Effector memory CD4-positive, alpha-beta T cell (primary cell): ENCODE measurements around the gene KRT40.

Experiments used
- DNase-seq, 3 donors: peaks; one replicate each; pipeline ENCODE4 v3.0.0-alpha.2; 2020
- H3K27ac ChIP-seq: 2 replicates; pipeline ENCODE4 v1.7.0; 2013; ENCODE audit warnings: mild to moderate bottlenecking, low read length, moderate library complexity; ENCODE audit not compliant: insufficient read depth, poor library complexity, severe bottlenecking
- H3K27me3 ChIP-seq: replicated peaks from 2 replicates; pipeline ENCODE4 v1.7.0; 2013; ENCODE audit warnings: mild to moderate bottlenecking, low read length; ENCODE audit not compliant: insufficient read depth, control insufficient read depth, poor library complexity, severe bottlenecking
- H3K36me3 ChIP-seq: 2 replicates; pipeline ENCODE4 v1.7.0; 2013; ENCODE audit warnings: mild to moderate bottlenecking, low read length, moderate library complexity; ENCODE audit not compliant: control insufficient read depth, insufficient read depth
- H3K4me1 ChIP-seq: 2 replicates; pipeline ENCODE4 v1.7.0; 2013; ENCODE audit warnings: low read length, mild to moderate bottlenecking; ENCODE audit not compliant: control insufficient read depth, insufficient read depth, poor library complexity, severe bottlenecking
- H3K4me3 ChIP-seq: 2 replicates; pipeline ENCODE4 v1.7.0; 2013; ENCODE audit warnings: low read length, low read depth, mild to moderate bottlenecking; ENCODE audit not compliant: insufficient read depth, poor library complexity, severe bottlenecking
- H3K9me3 ChIP-seq: 2 replicates; pipeline ENCODE4 v1.7.0; 2013; ENCODE audit warnings: mild to moderate bottlenecking, low read length, moderate library complexity; ENCODE audit not compliant: control insufficient read depth

KRT40 gene

GRCh38 chr17:40978575-40979151 is 5.5 kb downstream of the KRT40 start:
- Histone ChIP-seq H3K4me1 (no peaks in the 10 kb centered on the region), H3K27me3 (no peaks in the 10 kb centered on the region), H3K36me3 (no peaks in the 10 kb centered on the region), H3K27ac (no peak overlapping the region), H3K4me3 (no peak overlapping the region), H3K9me3 (no peaks in the 10 kb centered on the region)
- DNase-seq = no peak

- no peaks in the 10 kb centered on the region for H3K4me1 ChIP-seq
- no peaks in the 10 kb centered on the region for H3K36me3 ChIP-seq
- H3K9me3 ChIP-seq = no peaks in the 10 kb centered on the region
- DNase-seq = no peak
- no peaks in the 10 kb centered on the region for H3K27me3 ChIP-seq
- no peak overlapping the region for H3K27ac ChIP-seq
- no peak overlapping the region for H3K4me3 ChIP-seq
Observed at GRCh38 chr17:40975516-40975915, 8.6 kb downstream of the KRT40 start.

- DNase-seq = no peak
- Histone ChIP-seq H3K36me3 (no peaks in the 10 kb centered on the region), H3K4me3 (no peak overlapping the region), H3K4me1 (no peaks in the 10 kb centered on the region), H3K9me3 (no peaks in the 10 kb centered on the region), H3K27me3 (no peaks in the 10 kb centered on the region), H3K27ac (no peak overlapping the region)
Observed at GRCh38 chr17:40974366-40974765, 9.8 kb downstream of the KRT40 start.

- H3K27ac ChIP-seq = no peak overlapping the region
- H3K27me3 ChIP-seq = no peaks in the 10 kb centered on the region
- H3K9me3 ChIP-seq = no peaks in the 10 kb centered on the region
- no peaks in the 10 kb centered on the region for H3K36me3 ChIP-seq
- H3K4me3 ChIP-seq = no peak overlapping the region
- no peaks in the 10 kb centered on the region for H3K4me1 ChIP-seq
- no peak for DNase-seq
Observed at GRCh38 chr17:40967582-40967981, 16.5 kb downstream of the KRT40 start.

- DNase-seq = no peak
Observed at GRCh38 chr17:40966848-40967247, 17.3 kb downstream of the KRT40 start, which contains the start of gene KRT39. TSS of gene KRT39 (minus strand) at chr17:40966948. CDS start at chr17:40966856, 92 bp downstream.

GRCh38 chr17:40963838-40964237 is 20.3 kb downstream of the KRT40 start:
- no peaks in the 10 kb centered on the region for H3K4me1 ChIP-seq
- H3K36me3 ChIP-seq = no peaks in the 10 kb centered on the region
- DNase-seq = no peak
- H3K27me3 ChIP-seq = no peaks in the 10 kb centered on the region
- no peak overlapping the region for H3K27ac ChIP-seq
- H3K9me3 ChIP-seq = no peaks in the 10 kb centered on the region
- no peak overlapping the region for H3K4me3 ChIP-seq

More at GRCh38 chr17:40966848-40967247, 17.3 kb downstream of the KRT40 start, which contains the start of gene KRT39:
- H3K27ac ChIP-seq = no peak within 1 kb of the TSS
- H3K4me1 ChIP-seq = no peaks in the 10 kb centered on the region
- no peak within 1 kb of the TSS for H3K4me3 ChIP-seq
- no peaks in the 10 kb centered on the region for H3K36me3 ChIP-seq
- H3K27me3 ChIP-seq = no peaks in the 10 kb centered on the region
- H3K9me3 ChIP-seq = no peaks in the 10 kb centered on the region

- Histone ChIP-seq H3K4me3 (no peak overlapping the region), H3K9me3 (no peaks in the 10 kb centered on the region), H3K36me3 (no peaks in the 10 kb centered on the region), H3K27ac (no peak overlapping the region), H3K4me1 (no peaks in the 10 kb centered on the region), H3K27me3 (no peaks in the 10 kb centered on the region)
- DNase-seq = no peak
Observed at GRCh38 chr17:40962059-40962561, 22.0 kb downstream of the KRT40 start.

- Histone ChIP-seq H3K4me1 (no peaks in the 10 kb centered on the region), H3K9me3 (no peaks in the 10 kb centered on the region), H3K27ac (no peak overlapping the region), H3K36me3 (no peaks in the 10 kb centered on the region), H3K27me3 (no peaks in the 10 kb centered on the region), H3K4me3 (no peak overlapping the region)
- no peak for DNase-seq
Observed at GRCh38 chr17:40961591-40961990, 22.5 kb downstream of the KRT40 start.

- no peak for DNase-seq
- H3K4me3 ChIP-seq = no peak overlapping the region
- H3K4me1 ChIP-seq = no peaks in the 10 kb centered on the region
Observed at GRCh38 chr17:40960144-40960543, 24.0 kb downstream of the KRT40 start.

GRCh38 chr17:40958086-40958953 is 25.8 kb downstream of the KRT40 start:
- no peaks in the 10 kb centered on the region for H3K36me3 ChIP-seq
- no peak overlapping the region for H3K27ac ChIP-seq
- H3K9me3 ChIP-seq = no peaks in the 10 kb centered on the region
- no peaks in the 10 kb centered on the region for H3K4me1 ChIP-seq
- no peak overlapping the region for H3K4me3 ChIP-seq
- DNase-seq = no peak
- peaks cover 3% of the 10 kb centered on the region for H3K27me3 ChIP-seq

More at GRCh38 chr17:40960144-40960543, 24.0 kb downstream of the KRT40 start:
- H3K27me3 ChIP-seq = peaks cover 3% of the 10 kb centered on the region
- H3K36me3 ChIP-seq = no peaks in the 10 kb centered on the region
- H3K27ac ChIP-seq = no peak overlapping the region
- no peaks in the 10 kb centered on the region for H3K9me3 ChIP-seq
